Mammary epithelial cell (primary cell): ENCODE measurements around the gene MAD1L1.

Experiments used
- EZH2 ChIP-seq: IDR thresholded peaks from 2 replicates; pipeline ENCODE4 v1.6.1; 2012; ENCODE audit warnings: low read length, inconsistent platforms, borderline replicate concordance
- TF ChIP-seq, protein P1 (sequence below), 2 donors: IDR thresholded peaks in 1 of 2; conservative IDR thresholded peaks in 1 of 2; 2 replicates each; pipeline ENCODE4 v1.5.1; 2011 to 2012; ENCODE audit warnings: inconsistent platforms in 2 of 2, low read length in 2 of 2, mild to moderate bottlenecking in 2 of 2, control low read depth in 1 of 2, low read depth in 1 of 2; ENCODE audit not compliant: insufficient read depth in 1 of 2; ENCODE audit errors: extremely low read depth in 1 of 2

DNA sequence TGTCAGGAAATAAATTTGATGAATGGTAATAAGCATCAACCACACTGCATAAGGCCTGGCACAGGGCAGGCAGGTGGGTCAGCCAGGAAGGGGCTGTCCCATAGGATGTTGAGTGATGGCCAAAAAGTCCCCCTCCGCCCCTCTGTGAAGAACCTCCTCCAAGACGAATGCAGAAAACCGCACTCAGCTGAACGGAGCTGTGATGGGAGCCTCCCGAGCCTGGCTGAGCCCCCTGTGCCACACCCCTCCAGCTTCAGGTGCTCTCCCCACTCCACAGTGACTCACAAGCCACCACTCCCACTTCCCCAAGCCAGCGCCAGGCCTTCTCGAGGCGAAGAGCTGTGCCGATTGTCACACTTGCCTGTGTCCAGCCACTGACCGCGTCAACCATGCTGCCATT lies 184.2 kb downstream of the MAD1L1 start:
- TF ChIP-seq, protein P1, sequence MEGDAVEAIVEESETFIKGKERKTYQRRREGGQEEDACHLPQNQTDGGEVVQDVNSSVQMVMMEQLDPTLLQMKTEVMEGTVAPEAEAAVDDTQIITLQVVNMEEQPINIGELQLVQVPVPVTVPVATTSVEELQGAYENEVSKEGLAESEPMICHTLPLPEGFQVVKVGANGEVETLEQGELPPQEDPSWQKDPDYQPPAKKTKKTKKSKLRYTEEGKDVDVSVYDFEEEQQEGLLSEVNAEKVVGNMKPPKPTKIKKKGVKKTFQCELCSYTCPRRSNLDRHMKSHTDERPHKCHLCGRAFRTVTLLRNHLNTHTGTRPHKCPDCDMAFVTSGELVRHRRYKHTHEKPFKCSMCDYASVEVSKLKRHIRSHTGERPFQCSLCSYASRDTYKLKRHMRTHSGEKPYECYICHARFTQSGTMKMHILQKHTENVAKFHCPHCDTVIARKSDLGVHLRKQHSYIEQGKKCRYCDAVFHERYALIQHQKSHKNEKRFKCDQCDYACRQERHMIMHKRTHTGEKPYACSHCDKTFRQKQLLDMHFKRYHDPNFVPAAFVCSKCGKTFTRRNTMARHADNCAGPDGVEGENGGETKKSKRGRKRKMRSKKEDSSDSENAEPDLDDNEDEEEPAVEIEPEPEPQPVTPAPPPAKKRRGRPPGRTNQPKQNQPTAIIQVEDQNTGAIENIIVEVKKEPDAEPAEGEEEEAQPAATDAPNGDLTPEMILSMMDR (conservative IDR thresholded peaks at IDR 0.05 in 1 of 2, IDR thresholded peaks at IDR 0.05 in 1 of 2; ENCODE audit: extremely low read depth in 1 of 2, insufficient read depth in 1 of 2, low read depth in 1 of 2, low read length in 2 of 2), result no peak
- no peak for TF ChIP-seq EZH2
